GM23248 (cell line): ENCODE measurements around the gene PODXL2. TPM values are rescaled to one million over a fixed set of nuclear protein-coding genes. Genes with fewer than 3 reads are reported as not detected.

Experiments
- DNase-seq: peaks from one replicate; pipeline ENCODE4 v3.0.0-alpha.2; 2015
- H2AFZ ChIP-seq: fragments of 200-600 bp; sonication (generic); 2 replicates; pipeline ENCODE4 v1.6.1; 2016; ENCODE audit warnings: antibody characterized with exemption
- H3F3A ChIP-seq: fragments of 200-600 bp; sonication (generic); 2 replicates; pipeline ENCODE4 v1.6.1; 2016; ENCODE audit warnings: mild to moderate bottlenecking, antibody characterized with exemption, mixed run types; ENCODE audit not compliant: insufficient read depth
- H3K27ac ChIP-seq: fragments of 200-600 bp; sonication (generic); 2 replicates; pipeline ENCODE4 v1.5.1; 2016; ENCODE audit warnings: mild to moderate bottlenecking
- H3K27me3 ChIP-seq: fragments of 200-600 bp; sonication (generic); replicated peaks from 2 replicates; pipeline ENCODE4 v1.6.1; 2016; ENCODE audit warnings: mild to moderate bottlenecking; ENCODE audit not compliant: insufficient read depth
- H3K36me3 ChIP-seq: fragments of 200-600 bp; sonication (generic); 2 replicates; pipeline ENCODE4 v1.6.1; 2016; ENCODE audit warnings: low read depth, mild to moderate bottlenecking
- H3K4me1 ChIP-seq: fragments of 200-600 bp; sonication (generic); 2 replicates; pipeline ENCODE4 v1.6.1; 2016; ENCODE audit warnings: mild to moderate bottlenecking; ENCODE audit not compliant: insufficient read depth
- H3K4me2 ChIP-seq: fragments of 200-600 bp; sonication (generic); one replicate; pipeline ENCODE4 v1.6.1; 2016; ENCODE audit warnings: mild to moderate bottlenecking; ENCODE audit not compliant: unreplicated experiment
- H3K4me3 ChIP-seq: fragments of 200-600 bp; sonication (generic); 2 replicates; pipeline ENCODE4 v1.5.1; 2016; ENCODE audit warnings: mild to moderate bottlenecking
- H3K79me2 ChIP-seq: fragments of 200-600 bp; sonication (generic); 2 replicates; pipeline ENCODE4 v1.6.1; 2016; ENCODE audit warnings: mild to moderate bottlenecking; ENCODE audit not compliant: insufficient read depth
- H3K9ac ChIP-seq: fragments of 200-600 bp; sonication (generic); 2 replicates; pipeline ENCODE4 v1.6.1; 2016; ENCODE audit warnings: mild to moderate bottlenecking
- H3K9me2 ChIP-seq: fragments of 200-600 bp; sonication (generic); 2 replicates; pipeline ENCODE4 v1.6.1; 2016; ENCODE audit warnings: mixed run types, mild to moderate bottlenecking, moderate library complexity; ENCODE audit not compliant: insufficient read depth
- H3K9me3 ChIP-seq: fragments of 200-600 bp; sonication (generic); one replicate; pipeline ENCODE4 v1.6.1; 2017; ENCODE audit warnings: low read depth
- H4K20me1 ChIP-seq: fragments of 200-600 bp; sonication (generic); 2 replicates; pipeline ENCODE4 v1.6.0; 2016; ENCODE audit not compliant: insufficient read depth
- EZH2 ChIP-seq: fragments of 200-600 bp; sonication (generic); IDR thresholded peaks from 2 replicates; pipeline ENCODE4 v1.6.1; 2018; ENCODE audit warnings: antibody characterized with exemption, mild to moderate bottlenecking; ENCODE audit not compliant: insufficient read depth, poor library complexity, severe bottlenecking
- EZH2phosphoT487 ChIP-seq: fragments of 200-600 bp; sonication (generic); IDR thresholded peaks from 2 replicates; pipeline ENCODE4 v1.6.1; 2018; ENCODE audit warnings: antibody characterized with exemption, moderate library complexity, mild to moderate bottlenecking, low read depth; ENCODE audit not compliant: insufficient read depth
- WGBS, 2 experiments: methylation state at CpG; one replicate each; pipeline ENCODE4 v1.1.6; 2015 to 2017; ENCODE audit warnings: low lambda C conversion rate in 2 of 2, low coverage in 1 of 2; ENCODE audit errors: missing lambda C conversion rate in 2 of 2; 5-methylcytosine and 5-hydroxymethylcytosine counted together
- in situ Hi-C: fragments of 300-500 bp; cut with MboI; formaldehyde crosslinking; loops from 2 replicates; pipeline ENCODE4 v1.15.0; 2020
- polyA plus RNA-seq: library from polyadenylated mRNA; unstranded; fragments of >200 nt; fragmentation: Nextera tagmentation; extraction: Ambion mirVana; gene quantifications from 2 replicates; pipeline ENCODE4 v1.2.1, GENCODE V29; 2016
- total RNA-seq: library from RNA; depleted of rRNA; stranded (reverse); fragments of >200 nt; shearing (Covaris generic); gene quantifications from 2 replicates; pipeline ENCODE4 v1.2.3, GENCODE V29; 2014

The PODXL2 gene
- total and polyA plus RNA-seq, 2 experiments from 2014 or later, result 1.8 to 2.5 TPM

DNA sequence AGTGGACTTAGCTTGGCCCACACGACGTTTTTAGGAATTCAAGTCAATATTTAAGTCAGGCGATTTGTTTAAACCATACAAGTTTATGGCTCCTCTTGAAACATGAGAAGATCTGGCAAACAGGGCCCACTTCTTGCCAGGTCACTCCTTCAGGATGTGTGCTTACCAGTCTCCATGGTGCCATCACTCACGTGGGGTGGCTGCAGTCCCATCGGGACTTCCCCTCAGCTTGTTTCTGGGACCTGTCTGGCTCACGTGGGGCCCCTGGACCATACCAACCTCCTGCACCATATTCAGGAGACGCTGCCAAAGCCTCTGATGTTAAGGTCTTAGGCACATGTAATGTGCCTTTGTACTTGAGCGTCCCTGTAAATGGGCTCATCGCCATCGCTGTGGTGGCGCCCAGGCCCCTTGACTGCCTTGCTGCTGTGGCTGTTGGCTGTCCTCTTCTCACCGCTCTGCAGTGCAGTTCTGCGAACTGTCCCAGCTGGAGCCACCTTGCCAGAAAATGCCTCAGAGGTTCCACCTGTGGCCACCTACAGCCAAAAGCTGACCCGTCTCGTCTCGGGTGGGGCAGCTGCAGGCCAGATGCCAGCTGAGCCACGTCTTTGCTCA lies 21.9 kb upstream of the PODXL2 start:
- Histone ChIP-seq H3K27ac (no peak overlapping the region), H3K4me1 (peaks cover 11% of the 10 kb centered on the region; the same call in 1 of the 2 replicates), H3K4me3 (no peak overlapping the region), H3K9me2 (no peaks in the 10 kb centered on the region), H4K20me1 (no peaks in the 10 kb centered on the region), H3K36me3 (no peaks in the 10 kb centered on the region), H3K9me3 (no peaks in the 10 kb centered on the region), H3K9ac (no peak overlapping the region), H3K4me2 (no peak overlapping the region), H3K27me3 (no peaks in the 10 kb centered on the region), H3K79me2 (peaks cover 3% of the 10 kb centered on the region; the same call in 1 of the 2 replicates), H3F3A (no peaks in the 10 kb centered on the region), H2AFZ (no peak overlapping the region)
- DNase-seq, result no peak
- 85 to 90% methylated on average over 17 of the region's 17 CpGs for WGBS, 2 experiments
- in situ Hi-C loops, result no loop called here
- TF ChIP-seq EZH2 (no peak), EZH2phosphoT487 (no peak)

DNA sequence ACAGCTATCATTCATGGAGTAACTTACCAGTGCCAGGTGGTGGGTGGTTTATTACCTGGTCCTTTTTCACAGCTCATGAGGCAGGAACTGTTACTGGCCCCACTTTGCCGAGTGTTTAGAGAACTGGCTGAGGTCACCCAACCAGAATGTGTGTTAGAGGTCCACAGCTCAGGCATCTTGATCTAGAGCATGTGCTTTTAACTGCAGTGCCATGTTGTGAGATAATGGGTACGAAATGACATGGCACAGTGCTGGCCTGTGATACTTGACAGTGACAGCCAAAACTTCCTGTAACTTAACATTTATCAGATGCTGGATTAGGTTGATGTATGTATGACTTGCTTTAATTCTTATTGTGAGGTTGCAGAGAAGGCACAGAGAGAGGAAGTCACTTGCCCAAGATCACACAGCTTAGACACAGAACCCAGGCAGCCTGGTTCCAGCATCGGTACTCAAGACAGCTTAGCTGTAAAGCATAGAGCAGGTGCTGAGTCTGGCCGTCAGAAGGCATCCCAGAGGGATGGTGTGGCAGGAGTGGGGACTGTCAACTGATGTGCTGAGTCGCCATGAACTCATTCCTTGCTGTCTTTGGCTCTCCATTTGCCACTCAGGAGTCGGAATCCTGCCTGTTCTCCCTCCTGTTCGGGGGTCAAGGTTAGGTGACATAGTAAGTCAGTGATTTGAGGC lies 21.2 kb upstream of the PODXL2 start:
- Histone ChIP-seq H3F3A (peaks cover under 1% of the 10 kb centered on the region; the same call in 1 of the 2 replicates), H2AFZ (no peak overlapping the region), H3K9me2 (no peaks in the 10 kb centered on the region), H3K79me2 (no peaks in the 10 kb centered on the region), H3K4me1 (peaks cover 16% of the 10 kb centered on the region), H3K4me3 (no peak overlapping the region), H3K27ac (no peak overlapping the region), H3K36me3 (no peaks in the 10 kb centered on the region), H3K27me3 (no peaks in the 10 kb centered on the region), H4K20me1 (no peaks in the 10 kb centered on the region), H3K9me3 (no peaks in the 10 kb centered on the region), H3K4me2 (no peak overlapping the region), H3K9ac (no peak overlapping the region)
- 82 to 83% methylated on average over 7 of the region's 7 CpGs for WGBS, 2 experiments
- no peak for TF ChIP-seq EZH2phosphoT487
- TF ChIP-seq EZH2, result no peak
- DNase-seq, result no peak
- in situ Hi-C loops, result no loop called here

DNA sequence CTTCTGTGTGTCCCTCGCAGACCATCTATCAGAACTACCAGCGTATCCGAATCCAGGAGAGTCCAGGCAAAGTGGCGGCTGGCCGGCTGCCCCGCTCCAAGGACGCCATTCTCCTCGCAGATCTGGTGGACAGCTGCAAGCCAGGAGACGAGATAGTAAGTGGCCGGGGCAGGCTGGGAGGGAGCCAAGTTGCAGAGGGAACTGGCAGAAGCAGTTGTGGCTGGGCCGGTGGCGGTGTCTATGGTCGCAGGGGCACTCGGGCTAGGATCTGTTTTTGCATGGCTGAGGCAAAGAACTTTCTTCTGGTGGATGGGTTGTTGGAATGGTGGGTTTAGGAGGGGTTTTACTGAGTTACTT lies 20.6 kb upstream of the PODXL2 start:
- no peak overlapping the region for H3K9ac ChIP-seq
- no peaks in the 10 kb centered on the region for H4K20me1 ChIP-seq
- H3K4me1 ChIP-seq, result peaks cover 22% of the 10 kb centered on the region
- DNase-seq, result no peak
- 93 to 96% methylated on average over 14 of the region's 14 CpGs for WGBS, 2 experiments
- H3F3A ChIP-seq, result peaks cover 5% of the 10 kb centered on the region; the same call in 1 of the 2 replicates
- H3K36me3 ChIP-seq, result no peaks in the 10 kb centered on the region
- no peaks in the 10 kb centered on the region for H3K9me3 ChIP-seq
- H3K27ac ChIP-seq, result no peak overlapping the region
- no peak overlapping the region for H3K4me2 ChIP-seq
- H3K27me3 ChIP-seq, result no peaks in the 10 kb centered on the region
- no peaks in the 10 kb centered on the region for H3K9me2 ChIP-seq
- no peaks in the 10 kb centered on the region for H3K79me2 ChIP-seq
- H2AFZ ChIP-seq, result no peak overlapping the region
- TF ChIP-seq EZH2 (no peak), EZH2phosphoT487 (no peak)
- no peak overlapping the region for H3K4me3 ChIP-seq
- in situ Hi-C loops, result no loop called here

DNA sequence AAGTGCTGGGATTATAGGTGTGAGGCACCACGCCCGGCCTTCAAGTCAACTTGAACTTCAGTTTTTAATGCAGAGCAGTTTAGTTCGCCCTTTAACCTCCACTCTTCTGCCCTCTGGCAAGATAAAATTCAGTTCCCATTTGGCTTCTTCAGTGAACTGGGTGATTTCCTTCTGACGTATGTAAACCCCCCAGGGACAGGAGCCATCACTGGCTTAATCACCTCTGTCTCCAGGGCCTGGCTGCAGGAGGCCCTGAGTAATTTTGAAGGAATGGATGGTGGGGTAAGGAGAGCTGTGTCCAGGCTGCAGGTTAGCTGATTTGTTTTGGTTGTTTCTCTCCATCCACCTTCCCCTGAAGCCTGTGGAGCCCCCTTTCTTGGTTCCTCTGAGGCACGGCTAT lies 18.9 kb upstream of the PODXL2 start:
- Histone ChIP-seq H3F3A (peaks cover 8% of the 10 kb centered on the region; the same call in 1 of the 2 replicates), H4K20me1 (no peaks in the 10 kb centered on the region), H3K4me3 (no peak overlapping the region), H3K4me2 (no peak overlapping the region), H3K4me1 (peaks cover 32% of the 10 kb centered on the region), H3K36me3 (no peaks in the 10 kb centered on the region), H3K9me2 (no peaks in the 10 kb centered on the region), H2AFZ (no peak overlapping the region), H3K9me3 (no peaks in the 10 kb centered on the region), H3K9ac (no peak overlapping the region), H3K27me3 (no peaks in the 10 kb centered on the region), H3K79me2 (no peaks in the 10 kb centered on the region), H3K27ac (peak overlapping the region; percentile 35; the same call in 1 of the 2 replicates)
- DNase-seq, result peak; percentile 79
- in situ Hi-C loops, result no loop called here
- no peak for TF ChIP-seq EZH2
- TF ChIP-seq EZH2phosphoT487, result no peak
- 73 to 74% methylated on average over 5 of the region's 5 CpGs for WGBS, 2 experiments
